Testis (tissue), 3 donors: Measurements from ENCODE around the gene KRTAP22-2. TPM values are rescaled to one million over a fixed set of nuclear protein-coding genes. Genes with fewer than 3 reads are reported as not detected.

Experiments used
- DNase-seq: peaks from one replicate; pipeline ENCODE4 v3.0.0-alpha.2; 2019
- H3K27ac ChIP-seq, 2 donors: fragments of 200-600 bp; sonication (generic); one replicate each; pipeline ENCODE4 v1.5.1; 2019
- H3K27me3 ChIP-seq: fragments of 200-600 bp; sonication (generic); one replicate; pipeline ENCODE4 v1.5.1; 2019
- H3K36me3 ChIP-seq: fragments of 200-600 bp; sonication (generic); one replicate; pipeline ENCODE4 v1.5.1; 2017; ENCODE audit warnings: low read depth; ENCODE audit errors: missing control alignments
- H3K4me1 ChIP-seq: fragments of 200-600 bp; sonication (generic); one replicate; pipeline ENCODE4 v1.5.1; 2019
- H3K4me3 ChIP-seq, 2 donors: fragments of 200-600 bp; sonication (generic); one replicate each; pipeline ENCODE4 v1.5.1; 2017 to 2019
- H3K9me3 ChIP-seq: fragments of 200-600 bp; sonication (generic); one replicate; pipeline ENCODE4 v1.5.1; 2017
- POLR2A ChIP-seq: fragments of 450-650 bp; IDR thresholded peaks from one replicate; pipeline ENCODE4 v1.6.1; 2017; ENCODE audit warnings: antibody characterized with exemption, mild to moderate bottlenecking, moderate library complexity
- WGBS, 2 donors: methylation state at CpG; one replicate each; pipeline ENCODE4 v1.1.5; 2018; 5-methylcytosine and 5-hydroxymethylcytosine counted together
- intact Hi-C: fragments of 100-400 bp; cut with DNase I; formaldehyde crosslinking; loops from one replicate; pipeline ENCODE4 v1.15.1; 2023; ENCODE audit warnings: low total_unique reads
- polyA plus RNA-seq: library from polyadenylated mRNA; stranded (reverse); fragments of 350-450 nt; fragmentation: Illumina TruSeq; extraction: RNeasy Lipid Tissue Mini Kit (QIAGEN cat#74804); gene quantifications from one replicate; pipeline ENCODE4 v1.2.3, GENCODE V29; 2014; ENCODE audit warnings: low read depth, low replicate concordance; ENCODE audit not compliant: insufficient read depth
- total RNA-seq, 2 donors: library from RNA; depleted of rRNA; stranded (reverse); fragments of >200 nt; gene quantifications; one replicate each; pipeline ENCODE4 v1.2.3, GENCODE V29; 2016
- TF ChIP-seq, protein P1 (sequence below), 3 experiments: fragments of 450-650 bp in 2 of 3; fragments of 200-600 bp in 1 of 3; sonication (generic) in 1 of 3; IDR thresholded peaks; one replicate each; pipeline ENCODE4 v1.5.1; 2016 to 2019; ENCODE audit warnings: antibody characterized with exemption in 3 of 3, mild to moderate bottlenecking in 2 of 3, moderate library complexity in 1 of 3

KRTAP22-2 gene
- total and polyA plus RNA-seq, 3 donors from 2014 or later: not detected

- no peaks in the 10 kb centered on the region for H3K9me3 ChIP-seq
- no peak overlapping the region for H3K4me3 ChIP-seq
- H3K36me3 ChIP-seq: no peaks in the 10 kb centered on the region
- no peaks in the 10 kb centered on the region for H3K27me3 ChIP-seq
- intact Hi-C loops: no loop called here
- TF ChIP-seq, protein P1, sequence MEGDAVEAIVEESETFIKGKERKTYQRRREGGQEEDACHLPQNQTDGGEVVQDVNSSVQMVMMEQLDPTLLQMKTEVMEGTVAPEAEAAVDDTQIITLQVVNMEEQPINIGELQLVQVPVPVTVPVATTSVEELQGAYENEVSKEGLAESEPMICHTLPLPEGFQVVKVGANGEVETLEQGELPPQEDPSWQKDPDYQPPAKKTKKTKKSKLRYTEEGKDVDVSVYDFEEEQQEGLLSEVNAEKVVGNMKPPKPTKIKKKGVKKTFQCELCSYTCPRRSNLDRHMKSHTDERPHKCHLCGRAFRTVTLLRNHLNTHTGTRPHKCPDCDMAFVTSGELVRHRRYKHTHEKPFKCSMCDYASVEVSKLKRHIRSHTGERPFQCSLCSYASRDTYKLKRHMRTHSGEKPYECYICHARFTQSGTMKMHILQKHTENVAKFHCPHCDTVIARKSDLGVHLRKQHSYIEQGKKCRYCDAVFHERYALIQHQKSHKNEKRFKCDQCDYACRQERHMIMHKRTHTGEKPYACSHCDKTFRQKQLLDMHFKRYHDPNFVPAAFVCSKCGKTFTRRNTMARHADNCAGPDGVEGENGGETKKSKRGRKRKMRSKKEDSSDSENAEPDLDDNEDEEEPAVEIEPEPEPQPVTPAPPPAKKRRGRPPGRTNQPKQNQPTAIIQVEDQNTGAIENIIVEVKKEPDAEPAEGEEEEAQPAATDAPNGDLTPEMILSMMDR (IDR thresholded peaks at IDR 0.05): no peak
- TF ChIP-seq POLR2A: no peak
- no peak overlapping the region for H3K27ac ChIP-seq
- WGBS, 2 donors: 76 to 80% methylated on average over 4 of the region's 4 CpGs
- no peaks in the 10 kb centered on the region for H3K4me1 ChIP-seq
- no peak for DNase-seq
Measured at GRCh38 chr21:30625449-30626165, 35.4 kb upstream of the KRTAP22-2 start.

GRCh38 chr21:30623362-30623761 is 33.2 kb upstream of the KRTAP22-2 start:
- intact Hi-C loops: no loop called here
- no peaks in the 10 kb centered on the region for H3K4me1 ChIP-seq
- H3K4me3 ChIP-seq: no peak overlapping the region
- no peaks in the 10 kb centered on the region for H3K36me3 ChIP-seq
- no peaks in the 10 kb centered on the region for H3K27me3 ChIP-seq
- TF ChIP-seq, protein P1 (IDR thresholded peaks at IDR 0.05): no peak
- no peak for TF ChIP-seq POLR2A
- H3K9me3 ChIP-seq: no peaks in the 10 kb centered on the region
- H3K27ac ChIP-seq: no peak overlapping the region
- DNase-seq: no peak
- 91 to 96% methylated on average over 1 to 3 of the region's 3 CpGs for WGBS, 2 donors

DNA sequence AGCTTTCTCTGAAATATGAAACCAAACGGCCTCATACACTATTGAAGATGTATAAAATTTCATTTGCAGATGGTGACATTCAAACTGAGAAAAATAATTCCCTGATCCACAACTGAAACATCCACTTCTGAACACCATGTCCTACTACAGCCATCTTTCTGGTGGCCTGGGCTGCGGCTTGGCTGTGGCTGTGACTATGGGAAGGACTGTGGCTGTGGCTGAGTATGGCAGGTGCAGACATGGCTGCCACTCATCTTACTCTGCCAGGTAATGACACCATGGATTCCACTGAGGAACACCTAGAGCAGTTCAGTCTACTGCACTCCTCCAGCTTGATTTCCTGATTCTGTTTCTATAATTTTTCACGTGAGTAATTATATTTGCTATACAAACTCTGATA is 30.3 kb upstream of the KRTAP22-2 start, which contains the start of gene KRTAP20-4:
Gene KRTAP20-4 (plus strand): TSS at position 106 of the 400 bp plus-strand sequence.
- Histone ChIP-seq H3K4me1 (no peaks in the 10 kb centered on the region), H3K36me3 (no peaks in the 10 kb centered on the region), H3K27ac (no peak within 1 kb of the TSS), H3K27me3 (no peaks in the 10 kb centered on the region), H3K9me3 (no peaks in the 10 kb centered on the region), H3K4me3 (no peak within 1 kb of the TSS)
- 86 to 96% methylated on average over 3 of the region's 3 CpGs for WGBS, 2 donors
- intact Hi-C loops: no loop called here
- TF ChIP-seq, protein P1 (IDR thresholded peaks at IDR 0.05): no peak
- no peak for TF ChIP-seq POLR2A
- no peak for DNase-seq

DNA sequence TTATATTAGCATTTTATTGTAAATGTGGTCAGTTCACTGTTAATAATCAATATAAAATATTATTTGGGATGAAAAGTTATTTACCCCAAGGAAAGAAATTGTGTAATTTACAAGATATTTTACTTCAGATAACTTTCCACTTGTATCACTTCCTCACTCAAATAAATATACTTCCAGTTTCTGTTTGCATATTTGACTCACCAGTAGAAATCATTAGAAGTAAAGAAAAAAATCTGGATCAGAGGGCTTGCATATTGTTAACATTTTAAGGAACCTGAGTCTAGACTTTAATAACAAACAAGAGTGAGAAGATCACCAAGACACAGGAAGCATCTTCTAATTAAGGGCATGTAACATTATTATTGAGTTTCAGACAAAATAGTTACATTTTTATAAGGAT is 29.9 kb upstream of the KRTAP22-2 start:
- no peak overlapping the region for H3K4me3 ChIP-seq
- no peaks in the 10 kb centered on the region for H3K36me3 ChIP-seq
- H3K27me3 ChIP-seq: no peaks in the 10 kb centered on the region
- no peaks in the 10 kb centered on the region for H3K9me3 ChIP-seq
- DNase-seq: no peak
- no peaks in the 10 kb centered on the region for H3K4me1 ChIP-seq
- intact Hi-C loops: no loop called here
- TF ChIP-seq, protein P1 (IDR thresholded peaks at IDR 0.05): no peak
- no peak for TF ChIP-seq POLR2A
- no peak overlapping the region for H3K27ac ChIP-seq

DNA sequence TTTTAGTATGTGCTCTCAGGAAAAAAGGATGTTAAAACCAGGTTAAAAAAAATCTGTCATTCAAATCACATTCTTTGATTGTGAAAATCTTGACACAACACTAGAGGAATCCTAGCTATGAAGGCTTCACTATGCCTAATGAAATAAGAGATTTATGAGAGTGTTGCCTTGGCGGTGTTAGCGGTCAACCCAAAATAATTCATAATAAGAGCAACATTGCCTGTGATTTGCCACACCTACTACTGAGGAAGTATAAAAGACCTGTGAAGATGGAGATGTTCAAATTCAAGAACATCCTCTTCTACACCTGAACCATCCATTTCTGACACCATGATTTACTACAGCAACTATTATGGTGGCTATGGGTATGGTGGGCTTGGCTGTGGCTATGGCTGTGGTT is 25.9 kb upstream of the KRTAP22-2 start, which contains the start of gene KRTAP20-1:
Gene KRTAP20-1 (plus strand): TSS at position 301 of the 400 bp plus-strand sequence. CDS start 30 bp downstream, at position 331.
- WGBS, 2 donors: 81 to 92% methylated on average over 2 of the region's 2 CpGs
- DNase-seq: no peak
- Histone ChIP-seq H3K4me1 (no peaks in the 10 kb centered on the region), H3K36me3 (no peaks in the 10 kb centered on the region), H3K27ac (no peak within 1 kb of the TSS), H3K9me3 (no peaks in the 10 kb centered on the region), H3K27me3 (no peaks in the 10 kb centered on the region), H3K4me3 (no peak within 1 kb of the TSS)
- no peak for TF ChIP-seq POLR2A
- TF ChIP-seq, protein P1 (IDR thresholded peaks at IDR 0.05): no peak
- intact Hi-C loops: no loop called here
